ENCODE results near the gene KLHDC3.
"Not testable (repeated sequence)": the region's sequence is repeated elsewhere in the genome, so short reads cannot be mapped to it uniquely, and the experiment has no call there.

KLHDC3 gene

DNA sequence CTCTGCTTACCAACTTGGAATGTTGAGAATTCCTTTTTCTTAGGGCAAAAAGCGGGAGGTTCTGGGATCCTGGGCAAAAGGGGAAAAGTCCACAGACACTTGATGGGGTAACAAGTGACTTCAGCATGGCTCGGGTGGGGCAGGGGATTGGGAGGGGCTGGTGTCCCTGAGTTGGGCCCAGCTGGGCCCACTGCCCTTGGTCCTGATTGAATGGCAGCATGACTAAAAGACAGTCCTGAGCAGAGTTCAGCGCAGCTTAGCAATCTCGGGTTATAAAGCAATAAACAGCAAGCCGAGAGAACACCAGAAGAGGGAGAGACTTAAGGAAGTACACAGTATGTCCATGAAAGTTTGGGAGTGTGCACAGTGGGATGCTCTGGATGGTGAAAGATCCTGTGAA is 24.1 kb upstream of the KLHDC3 start:
- no peak for DNase-seq

DNA sequence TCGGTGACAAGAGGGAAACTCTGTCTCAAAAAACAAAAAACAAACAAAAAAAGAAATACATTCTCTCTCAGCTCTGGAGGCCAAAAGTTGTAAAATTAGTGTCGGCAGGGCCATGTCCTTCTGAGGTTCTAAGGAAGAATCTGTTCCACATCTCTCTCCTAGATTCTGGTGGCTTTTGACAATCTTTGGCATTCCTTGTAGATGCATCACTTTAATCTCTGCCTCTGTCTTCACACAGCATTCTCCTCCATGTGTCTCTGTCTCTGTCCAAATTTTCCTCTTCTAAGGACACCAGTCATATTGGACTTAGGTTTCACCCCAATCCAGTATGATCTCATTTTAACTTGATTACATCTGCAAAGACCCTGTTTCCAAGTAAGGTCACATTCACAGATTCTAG is 20.6 kb upstream of the KLHDC3 start:
- no peak for DNase-seq

DNA sequence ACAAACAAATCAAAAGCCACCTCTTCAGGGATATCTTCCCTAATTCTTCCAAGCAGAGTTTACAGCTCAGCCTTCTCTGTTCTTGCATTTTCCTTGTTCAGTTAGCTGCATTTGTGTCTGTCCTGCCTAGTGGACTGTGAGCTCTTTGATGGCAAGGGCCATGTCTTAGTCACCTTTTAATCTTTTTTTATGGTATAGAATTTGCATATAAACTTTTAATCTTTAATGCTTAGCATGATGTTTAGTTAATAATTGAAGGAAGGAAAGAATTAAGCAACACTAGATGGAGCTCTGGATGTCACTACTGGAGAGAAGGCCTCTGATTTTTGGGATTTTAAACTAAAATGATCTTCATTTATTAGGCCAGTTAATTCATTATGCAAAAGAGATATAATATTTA is 17.5 kb upstream of the KLHDC3 start:
- no peak for DNase-seq

DNA sequence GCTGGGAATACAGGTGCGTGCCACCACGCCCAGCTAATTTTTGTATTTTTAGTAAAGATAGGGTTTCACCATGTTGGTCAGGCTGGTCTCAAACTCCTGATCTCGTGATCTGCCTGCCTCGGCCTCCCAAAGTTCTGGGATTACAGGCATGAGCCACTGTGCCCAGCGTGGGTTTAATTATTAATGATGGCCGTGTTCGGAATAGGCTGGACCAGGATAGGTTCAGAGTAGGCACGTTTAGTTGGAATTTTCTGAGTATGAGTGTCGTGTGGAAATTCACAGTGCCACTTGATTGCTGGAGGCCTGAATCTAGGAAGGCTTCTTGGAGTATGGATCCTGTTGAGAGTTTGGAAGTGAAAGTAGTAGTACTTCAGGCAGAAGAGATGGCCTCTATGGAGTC is 15.8 kb upstream of the KLHDC3 start:
- DNase-seq, result not testable (repeated sequence)

DNA sequence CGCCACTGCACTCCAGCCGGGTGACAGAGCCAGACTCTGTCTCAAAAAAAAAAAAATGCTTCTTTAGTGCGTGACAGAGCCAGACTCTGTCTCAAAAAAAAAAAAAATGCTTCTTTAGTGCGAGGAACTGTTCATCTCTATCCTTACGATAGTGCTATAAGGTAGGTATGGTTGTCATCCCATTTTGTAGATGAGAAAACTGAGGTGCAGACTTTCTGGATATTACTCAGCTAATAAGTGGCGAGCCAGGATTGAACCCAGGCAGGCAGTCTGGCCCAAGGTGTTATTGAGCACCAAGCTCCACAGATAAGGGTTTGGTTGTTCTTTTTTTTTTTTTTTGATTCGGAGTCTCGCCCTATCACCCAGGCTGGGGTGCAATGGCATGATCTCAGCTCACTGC is 12.2 kb upstream of the KLHDC3 start:
- no peak for DNase-seq

DNA sequence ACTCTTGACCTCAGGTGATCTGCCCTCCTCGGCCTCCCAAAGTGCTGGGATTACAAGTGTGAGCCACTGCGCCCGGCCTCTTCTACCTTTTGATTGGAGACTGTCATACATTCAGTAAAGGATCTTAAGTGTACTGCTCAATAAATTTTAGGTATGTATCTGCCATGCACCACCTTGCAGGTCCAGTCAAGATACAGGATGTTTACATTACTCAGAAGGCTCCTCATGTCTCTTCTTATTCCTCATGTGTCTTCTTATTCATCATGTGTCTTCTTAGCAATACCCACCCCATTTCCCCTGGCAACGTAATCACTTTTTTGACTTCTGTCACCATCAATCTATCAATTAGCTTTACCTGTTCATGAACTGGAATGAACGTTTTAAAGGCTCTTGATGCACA is 8.2 kb upstream of the KLHDC3 start:
- no peak for DNase-seq

DNA sequence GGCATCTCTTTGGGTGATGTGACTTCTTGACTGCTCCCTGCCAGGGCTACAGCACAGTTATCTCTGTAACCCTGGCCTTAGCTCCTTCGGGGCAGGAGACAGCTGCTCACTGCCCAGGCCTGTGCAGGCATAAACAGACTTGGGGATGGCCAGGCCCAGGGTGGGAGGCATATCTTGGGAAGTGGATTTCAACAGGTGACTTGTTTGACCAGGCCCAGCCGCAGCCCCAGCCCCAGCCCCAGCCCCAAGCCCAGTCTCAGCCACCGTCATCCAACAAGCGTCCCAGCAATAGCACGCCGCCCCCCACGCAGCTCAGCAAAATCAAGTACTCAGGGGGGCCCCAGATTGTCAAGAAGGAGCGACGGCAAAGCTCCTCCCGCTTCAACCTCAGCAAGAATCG is 7.8 kb upstream of the KLHDC3 start:
- no peak for DNase-seq

DNA sequence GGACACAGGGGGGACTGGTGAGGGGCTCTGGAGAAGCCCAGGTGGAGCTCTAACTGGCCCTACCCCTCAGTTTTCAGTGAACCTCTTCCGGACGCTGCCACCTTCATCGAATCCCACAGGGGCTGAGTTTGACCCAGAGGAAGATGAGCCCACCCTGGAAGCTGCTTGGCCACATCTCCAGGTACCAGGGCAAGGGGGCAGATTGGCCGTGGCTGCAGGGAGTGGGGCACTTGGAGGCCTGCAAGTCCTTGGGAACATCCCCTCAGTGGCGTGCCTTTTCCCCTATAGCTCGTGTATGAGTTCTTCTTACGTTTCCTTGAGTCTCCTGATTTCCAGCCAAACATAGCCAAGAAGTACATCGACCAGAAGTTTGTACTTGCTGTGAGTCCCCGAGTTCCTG is 6.9 kb upstream of the KLHDC3 start:
- no peak for DNase-seq

DNA sequence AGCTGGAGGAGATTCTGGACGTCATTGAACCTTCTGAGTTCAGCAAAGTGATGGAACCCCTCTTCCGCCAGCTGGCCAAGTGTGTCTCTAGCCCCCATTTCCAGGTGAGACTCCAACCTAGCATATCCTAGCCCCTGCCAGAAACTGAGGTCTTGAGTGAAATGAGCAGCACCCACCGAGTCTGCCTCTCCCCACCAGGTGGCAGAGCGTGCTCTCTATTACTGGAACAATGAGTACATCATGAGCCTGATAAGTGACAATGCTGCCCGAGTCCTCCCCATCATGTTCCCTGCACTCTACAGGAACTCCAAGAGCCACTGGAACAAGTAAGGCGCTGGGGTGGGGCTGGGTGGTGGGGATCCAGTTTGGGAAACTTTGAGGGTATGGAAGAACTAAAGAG is 4.9 kb upstream of the KLHDC3 start:
- DNase-seq, result peak; percentile 53

DNA sequence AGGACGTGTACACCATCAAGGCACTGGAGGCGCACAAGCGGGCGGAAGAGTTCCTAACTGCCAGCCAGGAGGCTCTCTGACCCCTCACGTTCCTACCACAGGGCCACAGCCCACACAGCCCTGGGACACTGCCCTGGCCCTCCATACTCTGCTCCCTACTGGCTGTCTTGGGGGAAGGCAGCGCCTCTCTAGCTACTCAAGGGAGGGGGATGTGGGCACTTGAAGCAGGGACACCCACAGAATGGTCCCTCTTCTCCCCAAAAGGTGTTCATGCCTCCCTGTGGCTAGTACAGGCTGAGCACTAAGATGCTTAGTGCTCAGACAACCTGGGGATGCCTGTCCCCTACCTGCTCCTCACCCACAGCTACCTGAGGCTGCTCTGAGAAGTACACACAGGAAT is 2.8 kb upstream of the KLHDC3 start:
- no peak for DNase-seq

DNA sequence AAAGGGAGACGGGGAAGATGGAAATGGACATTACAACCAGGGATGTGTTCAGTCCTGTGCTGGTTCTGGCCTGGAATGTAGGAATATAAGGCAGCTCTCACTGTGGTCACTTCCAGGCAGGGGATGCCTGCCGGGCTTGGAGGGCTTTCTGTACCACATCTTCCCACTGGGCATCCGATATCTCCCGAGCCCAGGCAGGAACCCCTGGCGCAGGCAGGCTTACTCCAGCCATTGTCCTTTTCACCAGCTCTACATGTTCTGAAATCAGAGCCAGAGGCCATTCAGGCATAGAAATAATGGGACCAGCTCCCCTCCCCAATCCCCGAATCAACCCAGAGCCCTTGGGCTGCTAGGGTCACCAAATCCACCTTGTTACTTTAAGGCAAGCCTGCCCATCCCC is 1.7 kb upstream of the KLHDC3 start:
- no peak for DNase-seq

DNA sequence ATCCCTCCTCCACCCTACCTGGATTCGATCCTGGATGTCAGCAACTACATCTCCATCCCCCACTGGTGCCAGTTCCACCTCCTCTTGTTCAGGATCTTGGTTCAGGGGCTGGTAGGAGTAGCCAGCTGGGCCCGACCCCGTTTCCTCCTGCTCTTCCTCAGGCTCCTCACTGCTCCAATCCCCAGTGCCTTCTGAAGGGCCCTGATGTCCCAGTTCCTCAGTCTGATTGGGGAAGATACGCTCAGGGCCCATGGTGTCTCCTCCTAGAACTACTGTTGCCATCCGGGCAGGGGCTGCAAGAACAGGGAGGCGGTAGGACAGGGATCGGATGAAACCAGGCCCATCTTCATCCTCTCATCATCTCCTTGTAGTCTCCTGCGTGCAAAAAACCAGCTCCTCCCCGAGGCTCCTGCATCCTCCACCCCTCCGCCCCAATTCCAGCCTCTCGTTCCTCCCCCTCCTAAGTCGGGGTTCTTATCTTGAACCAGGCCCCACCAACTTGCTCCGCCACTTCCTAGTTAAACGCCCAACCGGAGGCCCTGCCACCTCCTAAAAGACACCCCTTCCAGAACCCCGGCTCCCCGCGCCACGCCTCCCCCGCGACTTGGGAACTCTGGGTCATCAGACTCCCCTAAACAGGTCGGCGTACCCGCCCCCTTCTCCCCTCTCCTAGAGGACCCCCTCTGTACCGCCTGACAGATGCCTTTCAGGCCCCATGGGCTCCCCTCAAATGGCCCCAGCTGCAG is 779 bp upstream of the KLHDC3 start:
- no peak for DNase-seq

DNA sequence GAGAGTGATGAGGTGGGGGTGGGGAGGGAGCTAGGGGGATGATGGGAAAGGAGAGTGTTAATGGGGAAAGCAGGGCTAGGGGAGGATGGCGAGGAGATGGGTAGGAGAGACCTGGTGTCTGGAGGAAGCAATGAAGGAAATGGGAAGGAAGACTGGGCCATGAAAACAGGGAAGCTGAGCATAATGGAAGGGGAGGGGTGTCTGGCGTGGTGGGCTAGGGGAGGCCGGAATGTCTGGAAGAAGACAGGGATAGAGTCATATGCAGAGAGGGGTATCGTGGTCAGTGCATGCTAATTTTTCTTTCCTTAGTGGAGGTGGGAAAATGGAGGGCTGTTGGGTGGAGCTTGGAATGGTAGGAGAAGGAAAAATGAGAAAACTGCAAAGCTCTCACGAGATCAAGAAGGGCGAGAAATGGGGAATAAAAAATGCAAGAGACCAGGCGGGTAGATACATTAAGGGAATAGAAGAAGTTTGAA is 423 bp downstream of the KLHDC3 start:
- peak; percentile 25 for DNase-seq

DNA sequence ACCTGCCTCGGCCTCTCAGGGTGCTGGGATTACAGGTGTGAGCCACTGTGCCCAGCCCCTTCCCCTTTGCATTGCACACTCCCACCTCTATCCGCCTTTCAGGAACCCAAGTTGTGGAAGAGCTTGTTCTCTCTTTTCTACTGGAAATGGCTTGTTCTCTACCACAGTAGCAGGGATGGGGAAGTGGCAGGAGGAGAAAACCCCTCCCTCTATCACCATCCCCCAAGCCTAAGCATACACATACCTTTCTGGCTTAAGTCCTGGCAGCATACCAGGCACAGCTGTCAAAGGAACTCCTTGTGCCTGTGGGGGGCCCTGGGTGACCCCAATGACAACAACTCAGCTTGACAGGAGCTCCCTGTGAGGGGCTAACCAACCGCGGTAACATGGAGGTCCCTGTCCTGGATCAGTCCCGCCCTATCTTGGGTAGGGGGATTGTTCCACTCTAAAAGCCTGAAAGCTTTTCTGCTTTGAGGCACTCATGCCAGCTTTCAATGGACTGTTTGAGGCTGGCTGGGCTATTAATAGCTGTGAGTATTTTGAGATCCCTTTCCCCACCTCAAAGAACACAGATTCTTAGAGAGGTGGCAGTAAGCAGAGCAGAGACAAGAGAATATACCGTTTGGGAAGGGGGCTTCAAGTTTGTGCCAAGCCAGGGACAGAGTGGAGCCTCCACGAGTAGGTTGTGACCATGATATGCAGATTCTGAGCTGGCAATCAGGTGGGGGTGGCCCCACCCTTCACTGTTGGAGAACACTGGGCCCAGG is 2.3 kb downstream of the KLHDC3 start:
- DNase-seq, result no peak

DNA sequence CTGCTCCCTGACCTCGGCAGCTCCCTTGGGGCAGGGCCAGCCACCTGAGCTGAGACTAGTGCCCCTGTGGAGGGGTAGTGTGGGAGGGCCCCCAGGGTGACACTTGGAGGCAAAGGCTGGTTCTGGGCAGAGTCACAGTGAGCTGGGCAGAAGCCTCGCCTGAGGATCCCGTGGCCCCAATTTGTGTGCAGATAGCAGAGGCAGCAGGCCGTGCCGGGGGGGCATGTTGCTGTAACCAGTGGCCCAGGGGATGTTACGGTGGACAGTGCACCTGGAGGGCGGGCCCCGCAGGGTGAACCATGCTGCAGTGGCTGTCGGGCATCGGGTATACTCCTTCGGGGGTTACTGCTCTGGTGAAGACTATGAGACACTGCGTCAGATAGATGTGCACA is 2.9 kb downstream of the KLHDC3 start:
- no peak for DNase-seq

DNA sequence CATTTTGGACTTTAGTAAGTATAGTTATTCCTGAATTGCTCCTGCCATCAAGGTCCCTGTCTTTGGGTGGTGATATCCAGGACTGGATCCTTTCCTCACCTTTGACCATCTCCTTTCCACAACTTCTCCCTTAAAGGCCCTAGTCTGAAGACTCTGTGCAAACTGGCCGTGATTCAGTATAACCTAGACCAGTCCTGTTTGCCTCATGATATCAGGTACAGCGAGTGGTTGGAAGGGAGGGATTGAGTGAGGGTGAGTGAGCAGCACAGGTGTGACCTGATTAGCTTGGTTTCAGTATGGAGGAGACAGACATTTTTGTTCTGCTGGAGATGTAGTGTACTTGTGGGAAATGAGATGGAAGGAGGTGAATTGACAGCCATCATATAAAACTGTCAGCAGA is 5.1 kb downstream of the KLHDC3 start:
- DNase-seq, result no peak

DNA sequence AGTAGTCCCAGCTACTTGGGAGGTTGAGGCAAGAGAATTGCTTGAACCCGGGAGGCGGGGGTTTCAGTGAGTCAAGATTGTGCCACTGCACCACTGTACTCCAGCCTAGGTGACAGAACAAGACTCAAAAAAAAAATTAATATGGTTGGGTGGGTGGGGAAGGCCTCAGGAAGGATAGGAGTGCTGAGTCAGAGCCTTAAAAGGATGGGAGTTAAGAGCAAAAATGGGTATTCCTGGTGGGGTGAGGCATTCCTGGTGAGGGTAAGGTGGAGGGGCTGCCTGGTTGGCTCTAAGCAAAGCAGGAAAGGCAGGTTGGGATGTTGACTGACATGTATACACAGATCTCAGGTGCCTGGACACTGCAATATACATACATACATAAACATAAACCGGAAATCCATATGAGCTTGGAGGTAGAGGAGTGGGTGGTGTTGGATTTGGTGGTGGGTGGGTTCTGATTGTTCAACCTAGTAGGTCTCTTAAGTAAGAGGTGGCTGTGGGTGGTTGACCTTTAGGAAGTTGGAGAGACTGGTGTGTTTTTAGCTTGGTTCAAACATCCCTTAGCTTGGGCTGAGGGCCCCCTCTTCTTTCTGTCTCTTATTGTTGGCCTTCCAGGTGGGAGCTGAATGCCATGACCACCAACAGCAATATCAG is 6.1 kb downstream of the KLHDC3 start:
- DNase-seq, result no peak

DNA sequence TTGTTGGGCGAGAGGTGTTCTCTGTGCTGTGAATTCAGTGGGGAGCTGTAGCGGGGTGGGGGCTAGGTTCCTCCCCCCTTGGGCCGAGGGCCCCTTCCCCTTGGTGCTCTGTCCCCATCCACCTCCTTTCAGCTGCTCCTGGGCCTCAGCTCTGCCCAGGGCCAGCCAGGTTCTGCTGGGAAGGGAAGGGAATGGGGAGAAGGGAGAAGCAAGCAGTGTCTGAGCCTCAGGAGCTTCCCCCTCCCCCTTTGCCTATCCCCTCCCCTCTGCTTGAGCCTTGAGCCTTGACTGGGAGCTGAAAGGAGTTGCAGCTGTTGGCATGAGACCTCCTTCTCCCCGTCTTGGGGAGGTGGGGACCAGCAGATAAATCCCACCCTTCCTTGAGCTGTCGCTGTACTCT is 6.8 kb downstream of the KLHDC3 start:
- DNase-seq, result no peak

DNA sequence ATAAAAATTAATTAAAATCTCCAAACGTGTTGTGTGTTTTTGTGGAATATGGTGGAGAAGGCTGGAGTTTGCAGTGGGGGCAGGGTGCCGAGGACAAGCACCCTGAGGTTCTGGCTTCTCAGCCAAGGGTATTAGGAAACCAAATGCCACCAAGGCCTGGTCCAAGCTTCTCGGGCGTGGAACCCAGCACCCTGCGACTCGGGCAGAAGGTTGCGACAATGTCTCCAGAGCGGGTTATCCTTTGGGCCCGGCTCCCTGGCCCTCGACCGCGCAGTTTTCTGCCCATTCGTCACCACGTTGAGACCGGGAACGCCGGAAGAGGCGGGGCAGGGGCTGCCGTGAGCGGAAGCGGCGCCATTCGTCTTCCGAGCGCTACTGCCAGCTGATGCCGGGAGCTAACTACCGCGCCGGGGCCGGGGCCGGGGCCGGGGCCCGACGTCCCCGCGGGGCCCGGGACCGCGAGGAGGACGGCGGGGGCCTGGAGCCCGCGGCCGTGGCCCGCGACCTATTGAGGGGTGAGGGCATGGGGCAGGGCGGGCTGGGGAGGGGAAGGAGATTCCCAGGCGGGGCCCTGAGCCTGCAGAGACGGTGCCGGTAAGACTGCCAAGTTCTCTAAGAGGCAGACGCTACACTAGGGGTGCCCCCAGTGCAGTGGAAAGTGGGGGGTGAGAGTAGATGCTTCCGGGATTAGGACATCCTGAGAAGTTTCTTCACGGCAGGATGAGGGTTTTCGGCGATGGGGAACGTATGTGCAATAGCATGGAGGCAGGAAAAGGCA is 7.4 kb downstream of the KLHDC3 start, which contains the start of gene RRP36:
TSS of gene RRP36 (plus strand) at position 354 of the 778 bp plus-strand sequence. CDS start at position 386, 32 bp downstream.
- peak; percentile 67 for DNase-seq

DNA sequence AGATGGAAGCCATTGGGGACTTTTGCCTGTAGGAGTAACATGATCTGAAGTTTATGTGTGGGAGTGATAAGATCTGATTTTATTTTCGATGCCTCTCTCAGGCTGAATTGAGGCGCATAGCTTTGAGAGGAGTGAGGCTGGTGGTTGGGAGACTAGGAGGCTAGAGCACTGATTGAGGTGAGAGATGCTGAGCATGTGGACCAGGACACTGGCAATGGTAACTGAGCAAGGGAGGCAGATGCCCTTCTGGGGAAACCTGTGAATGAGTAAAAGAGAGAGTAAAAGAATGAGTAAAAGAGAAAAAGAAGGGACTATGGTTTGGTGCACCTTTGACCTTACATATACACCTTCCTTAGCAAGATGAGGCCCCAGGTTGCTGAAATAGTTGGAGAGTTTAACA is 10.4 kb downstream of the KLHDC3 start:
- DNase-seq, result no peak

DNA sequence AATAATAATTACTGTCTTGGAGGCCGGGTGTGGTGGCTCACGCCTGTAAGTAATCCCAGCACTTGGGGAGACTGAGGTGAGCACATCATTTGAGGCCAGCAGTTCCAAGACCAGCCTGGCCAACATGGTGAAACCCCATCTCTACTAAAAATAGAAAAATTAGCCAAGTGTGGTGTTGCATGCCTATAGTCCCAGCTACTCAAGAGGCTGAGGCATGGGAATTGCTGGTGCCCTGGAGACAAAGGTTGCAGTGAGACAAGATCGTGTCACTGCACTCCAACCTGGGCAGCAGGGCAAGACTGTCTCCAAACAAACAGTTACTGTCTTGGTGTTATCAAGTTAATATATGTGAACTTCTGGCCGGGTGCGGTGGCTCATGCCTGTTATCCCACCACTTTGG is 12.3 kb downstream of the KLHDC3 start:
- DNase-seq, result no peak

DNA sequence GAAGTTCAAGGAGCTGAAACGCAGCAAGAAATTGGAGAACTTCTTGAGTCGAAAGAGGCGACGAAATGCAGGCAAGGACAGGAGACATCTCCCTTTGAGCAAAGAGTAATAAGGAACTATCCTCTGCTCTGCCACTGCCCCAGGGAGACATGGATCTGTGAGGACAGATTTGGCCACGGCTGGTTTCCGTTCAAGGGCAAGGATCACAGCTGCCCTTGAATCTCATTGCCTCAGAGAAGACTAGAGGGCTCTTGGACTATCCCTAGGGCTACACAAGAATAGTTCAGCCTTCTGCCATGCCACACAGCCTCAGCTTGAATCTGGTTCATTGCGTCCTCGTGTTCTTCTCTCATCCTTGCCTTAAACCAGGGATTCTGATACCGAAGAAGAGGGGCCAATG is 15.1 kb downstream of the KLHDC3 start:
- no peak for DNase-seq

DNA sequence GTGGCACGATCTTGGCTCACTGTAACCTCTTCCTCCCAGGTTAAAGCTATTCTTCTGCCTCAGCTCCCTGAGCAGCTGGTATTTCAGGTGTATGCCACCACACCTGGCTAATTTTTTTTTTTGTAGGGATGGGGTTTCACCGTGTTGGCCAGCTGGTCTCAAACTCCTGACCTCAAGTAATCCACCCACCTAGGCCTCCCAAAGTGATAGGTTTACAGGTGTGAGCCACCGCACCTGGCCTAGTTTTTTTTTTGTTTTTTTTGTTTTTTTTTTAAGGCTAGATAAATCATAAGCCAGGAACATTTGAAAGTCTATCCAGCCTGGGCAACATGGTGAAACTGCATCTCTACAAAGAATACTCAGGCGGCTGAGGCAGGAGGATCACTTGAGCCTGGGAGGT is 18.3 kb downstream of the KLHDC3 start:
- no peak for DNase-seq

Measured in SHP77 treated with DMSO at 0.1 percent for 48 hours (cell line).